Esophagus squamous epithelium (tissue), 4 donors: ENCODE data around the gene PIK3C2B.

Experiments used
- POLR2A ChIP-seq, 4 donors: fragments of 450-650 bp; IDR thresholded peaks; one replicate each; pipeline ENCODE4 v1.6.1; 2017; ENCODE audit warnings: antibody characterized with exemption in 4 of 4, mild to moderate bottlenecking in 4 of 4, moderate library complexity in 3 of 4
- TF ChIP-seq, protein P1 (sequence below), 6 experiments: fragments of 450-650 bp in 4 of 6; fragments of 200-600 bp in 2 of 6; sonication (generic) in 2 of 6; IDR thresholded peaks; one replicate each; pipeline ENCODE4 v1.5.1; 2016 to 2019; ENCODE audit warnings: antibody characterized with exemption in 6 of 6, mild to moderate bottlenecking in 4 of 6, moderate library complexity in 4 of 6

GRCh38 chr1:204449678-204450280 is 44.8 kb downstream of the PIK3C2B start:
- TF ChIP-seq, protein P1, sequence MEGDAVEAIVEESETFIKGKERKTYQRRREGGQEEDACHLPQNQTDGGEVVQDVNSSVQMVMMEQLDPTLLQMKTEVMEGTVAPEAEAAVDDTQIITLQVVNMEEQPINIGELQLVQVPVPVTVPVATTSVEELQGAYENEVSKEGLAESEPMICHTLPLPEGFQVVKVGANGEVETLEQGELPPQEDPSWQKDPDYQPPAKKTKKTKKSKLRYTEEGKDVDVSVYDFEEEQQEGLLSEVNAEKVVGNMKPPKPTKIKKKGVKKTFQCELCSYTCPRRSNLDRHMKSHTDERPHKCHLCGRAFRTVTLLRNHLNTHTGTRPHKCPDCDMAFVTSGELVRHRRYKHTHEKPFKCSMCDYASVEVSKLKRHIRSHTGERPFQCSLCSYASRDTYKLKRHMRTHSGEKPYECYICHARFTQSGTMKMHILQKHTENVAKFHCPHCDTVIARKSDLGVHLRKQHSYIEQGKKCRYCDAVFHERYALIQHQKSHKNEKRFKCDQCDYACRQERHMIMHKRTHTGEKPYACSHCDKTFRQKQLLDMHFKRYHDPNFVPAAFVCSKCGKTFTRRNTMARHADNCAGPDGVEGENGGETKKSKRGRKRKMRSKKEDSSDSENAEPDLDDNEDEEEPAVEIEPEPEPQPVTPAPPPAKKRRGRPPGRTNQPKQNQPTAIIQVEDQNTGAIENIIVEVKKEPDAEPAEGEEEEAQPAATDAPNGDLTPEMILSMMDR (IDR thresholded peaks at IDR 0.05), result no peak
- TF ChIP-seq POLR2A (IDR thresholded peaks at IDR 0.05), result no peak
